ENCODE data around the gene CCL14. TPM values are rescaled to one million over a fixed set of nuclear protein-coding genes. Genes with fewer than 3 reads are reported as not detected.

Gene CCL14
- total and polyA plus RNA-seq, 2 of the 8 experiments (the other 6 are each of a cell fraction or from before 2014, with no cell fraction given) = not detected

DNA sequence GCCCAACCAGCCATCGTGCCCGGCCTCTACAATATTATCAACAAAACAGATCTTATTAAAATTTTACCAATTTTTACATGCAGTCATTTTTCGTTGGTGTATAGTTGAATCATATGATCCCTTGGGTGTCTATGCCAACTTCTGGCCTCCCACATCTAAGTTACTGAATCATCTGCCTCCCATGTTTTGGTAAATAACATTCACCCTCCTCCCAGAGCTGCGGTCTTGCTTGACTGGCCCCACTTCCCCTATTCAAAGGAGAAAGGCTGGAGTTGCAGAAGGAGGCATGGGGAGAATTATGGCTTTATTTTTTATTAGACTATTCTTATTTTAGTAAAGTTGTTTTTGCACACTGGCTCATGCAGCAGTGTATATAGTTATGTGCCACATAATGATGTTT is 49.7 kb upstream of the CCL14 start (continued):
- no peak for TF ChIP-seq JUN (IDR thresholded peaks at IDR 0.05; ENCODE audit: low read depth, low read length)
- no peak for TF ChIP-seq SIRT6 (IDR thresholded peaks at IDR 0.05; ENCODE audit: low read length)
- no peak for TF ChIP-seq CHD2 (IDR thresholded peaks at IDR 0.05; ENCODE audit: low read length)
- TF ChIP-seq FOSL1 (IDR thresholded peaks at IDR 0.05; ENCODE audit: insufficient read depth, low read depth, low read length) = no peak
